Measurements from ENCODE around the gene GDF3.

- no peak for TF ChIP-seq CTCF (IDR thresholded peaks at IDR 0.05)
- TF ChIP-seq ZFX (IDR thresholded peaks at IDR 0.05; ENCODE audit: borderline replicate concordance), result no peak
These were observed 16.8 kb downstream of the GDF3 start for GRCh38 chr12:7678744-7679143.

All from 22Rv1 (cell line).